Lung (tissue), 12 donors: ENCODE measurements around the gene FMN1. TPM values are rescaled to one million over a fixed set of nuclear protein-coding genes. Genes with fewer than 3 reads are reported as not detected.

ENCODE experiments used
- ATAC-seq: fragments of 200-7000 bp; cut with Tn5 transposase; one replicate; pipeline ENCODE4 v1.9.1; 2020; ENCODE audit warnings: moderate number of reproducible peaks; ENCODE audit not compliant: insufficient read depth, low FRiP score
- DNase-seq, 3 donors: peaks; one replicate each; pipeline ENCODE4 v3.0.0-alpha.2; 2013 to 2017
- H3K27ac ChIP-seq, 2 donors: one replicate each; pipeline ENCODE4 v1.5.1; 2013; ENCODE audit warnings: mild to moderate bottlenecking in 2 of 2, moderate library complexity in 2 of 2, control low read depth in 1 of 2, inconsistent platforms in 1 of 2, low read depth in 1 of 2, low read length in 1 of 2
- H3K27me3 ChIP-seq, 3 donors: one replicate each; pipeline ENCODE4 v1.5.1; 2013; ENCODE audit warnings: low read length in 2 of 3; ENCODE audit not compliant: control insufficient read depth in 3 of 3, insufficient read depth in 3 of 3
- H3K36me3 ChIP-seq, 4 donors: one replicate each; pipeline ENCODE4 v1.5.1; 2013; ENCODE audit warnings: low read length in 4 of 4, mild to moderate bottlenecking in 1 of 4, moderate library complexity in 1 of 4; ENCODE audit not compliant: control insufficient read depth in 4 of 4, insufficient read depth in 4 of 4
- H3K4me1 ChIP-seq, 5 donors: one replicate each; pipeline ENCODE4 v1.5.1; 2013; ENCODE audit warnings: low read length in 5 of 5, mild to moderate bottlenecking in 2 of 5, moderate library complexity in 1 of 5; ENCODE audit not compliant: control insufficient read depth in 5 of 5, insufficient read depth in 5 of 5
- H3K4me3 ChIP-seq: one replicate; pipeline ENCODE4 v1.5.1; 2013; ENCODE audit warnings: mild to moderate bottlenecking, control low read depth, moderate library complexity
- H3K9ac ChIP-seq, 2 donors: one replicate each; pipeline ENCODE4 v1.5.1; 2013; ENCODE audit warnings: low read length in 2 of 2, control low read depth in 1 of 2; ENCODE audit not compliant: insufficient read depth in 1 of 2
- H3K9me3 ChIP-seq, 4 donors: one replicate each; pipeline ENCODE4 v1.5.1; 2013; ENCODE audit warnings: low read length in 3 of 4, mild to moderate bottlenecking in 1 of 4, moderate library complexity in 1 of 4; ENCODE audit not compliant: control insufficient read depth in 4 of 4, insufficient read depth in 3 of 4
- CTCF ChIP-seq: IDR thresholded peaks from 2 replicates; pipeline ENCODE4 v1.5.1; 2012; ENCODE audit warnings: mild to moderate bottlenecking; ENCODE audit errors: control extremely low read depth, extremely low read depth
- WGBS, 2 donors: extraction: QIAGEN DNeasy Blood & Tissue Kit; methylation state at CpG; one replicate each; pipeline ENCODE4 v1.1.7; 2013; 5-methylcytosine and 5-hydroxymethylcytosine counted together
- polyA plus RNA-seq, 2 donors: library from polyadenylated mRNA; stranded (reverse); fragments of 200-250 nt; gene quantifications; one replicate each; pipeline ENCODE4 v1.2.1, GENCODE V29; 2013
- total RNA-seq, 2 donors: library from RNA; depleted of rRNA in 1 of 2; stranded (reverse); fragments of >200 nt in 1 of 2; gene quantifications; one replicate each; pipeline ENCODE4 v1.2.1, GENCODE V29; 2014 to 2021
- donor health status: control.
- donor health status: control.
- donor health status: Bipolar disorder and iron deficiency.
- donor health status: healthy.
- donor health status: DM: yes; HTN: yes; CAD: no.

FMN1 gene
- total and polyA plus RNA-seq, 4 donors = 4.6 to 45.2 (median 15.7) TPM

- no peak for TF ChIP-seq CTCF
- Histone ChIP-seq H3K9me3 (peaks cover 0 to 2% (median under 1%) of the 10 kb centered on the region in 4 donors), H3K4me1 (peaks cover 0 to 21% (median 0%) of the 10 kb centered on the region in 5 donors), H3K27me3 (no peaks in the 10 kb centered on the region), H3K36me3 (no peaks in the 10 kb centered on the region), H3K9ac (no peak overlapping the region), H3K4me3 (no peak overlapping the region), H3K27ac (no peak overlapping the region)
- no peak for DNase-seq
- ATAC-seq = no peak
- 88 to 91% methylated on average over 6 of the region's 6 CpGs for WGBS, 2 donors
Observed at GRCh38 chr15:32842081-32842480, 352.4 kb downstream of the FMN1 start.

GRCh38 chr15:32840507-32841245, 353.8 kb downstream of the FMN1 start:
- ATAC-seq (no peak), DNase-seq (no peak)
- Histone ChIP-seq H3K4me3 (no peak overlapping the region), H3K4me1 (peaks cover 0 to 21% (median 0%) of the 10 kb centered on the region in 5 donors), H3K27me3 (no peaks in the 10 kb centered on the region), H3K9me3 (peaks cover 0 to 2% (median under 1%) of the 10 kb centered on the region in 4 donors), H3K27ac (no peak overlapping the region), H3K9ac (no peak overlapping the region), H3K36me3 (no peaks in the 10 kb centered on the region)
- 57 to 66% methylated on average over 6 of the region's 6 CpGs for WGBS, 2 donors
- TF ChIP-seq CTCF = no peak

- no peak for TF ChIP-seq CTCF
- Histone ChIP-seq H3K9ac (no peak overlapping the region), H3K27me3 (no peaks in the 10 kb centered on the region), H3K36me3 (no peaks in the 10 kb centered on the region), H3K4me1 (peaks cover 0 to 21% (median 0%) of the 10 kb centered on the region in 5 donors), H3K27ac (no peak overlapping the region), H3K4me3 (no peak overlapping the region), H3K9me3 (peaks cover 0 to 2% (median under 1%) of the 10 kb centered on the region in 4 donors)
- ATAC-seq (peak; percentile 38), DNase-seq (peak; percentile 80 to 92 (median 87))
- 58 to 70% methylated on average over 8 of the region's 8 CpGs for WGBS, 2 donors
Observed at GRCh38 chr15:32838820-32839219, 355.7 kb downstream of the FMN1 start.
